Measurements from ENCODE around the gene DGKG.

DGKG gene

DNA sequence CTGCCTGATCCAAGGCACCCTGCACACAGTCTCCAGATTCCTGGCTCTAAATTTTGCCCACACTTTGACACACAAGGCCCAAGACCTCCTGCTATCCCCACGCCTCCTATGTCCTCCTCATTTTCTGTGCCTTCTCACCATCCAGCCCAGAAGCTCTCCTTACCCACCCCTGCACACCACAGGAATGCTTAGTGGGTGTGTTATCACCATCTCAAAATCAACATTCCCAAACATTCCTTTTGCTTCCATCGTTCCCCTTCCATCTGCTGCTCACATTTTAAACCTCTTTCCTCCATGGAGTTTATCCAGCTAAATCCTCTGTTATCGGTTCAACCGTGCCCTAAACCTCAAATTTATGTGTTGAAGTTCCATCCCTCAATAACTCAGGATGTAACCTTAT, 43.9 kb downstream of the DGKG start:
- DNase-seq (ENCODE audit: low spot score) = no peak

GRCh38 chr3:186317478-186317877, 44.6 kb downstream of the DGKG start:
- DNase-seq (ENCODE audit: low spot score) = no peak

DNA sequence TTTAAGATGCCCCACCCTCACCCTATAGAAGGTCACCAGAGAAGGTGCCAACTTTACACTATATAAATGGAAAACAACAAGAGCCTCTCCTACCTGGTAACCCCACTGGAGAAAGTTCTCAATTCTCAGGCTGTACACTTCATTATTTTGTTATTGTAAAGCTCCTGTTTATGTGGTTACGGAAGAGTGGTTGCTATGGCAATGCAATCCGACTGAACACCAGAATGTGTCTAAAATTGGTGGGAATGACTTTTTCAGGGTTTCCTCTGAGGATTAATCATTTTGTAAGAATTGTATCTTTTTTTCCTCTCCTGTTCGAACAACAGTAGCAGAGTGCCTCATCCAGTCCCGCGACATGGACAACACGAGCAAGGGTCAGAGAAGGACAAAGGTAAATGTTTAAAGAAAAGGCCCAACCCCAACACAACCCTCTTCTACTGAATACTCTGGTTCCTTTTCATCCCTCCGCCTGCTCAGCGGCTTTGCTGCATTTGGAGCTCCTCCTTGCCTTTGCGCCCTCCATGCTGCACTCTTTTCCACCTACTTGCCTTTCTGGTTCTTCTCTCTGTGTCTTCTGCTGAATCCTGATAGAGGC, 45.3 kb downstream of the DGKG start:
- no peak for DNase-seq (ENCODE audit: low spot score)

GRCh38 chr3:186315581-186316354, 46.3 kb downstream of the DGKG start:
- no peak for DNase-seq (ENCODE audit: low spot score)

DNA sequence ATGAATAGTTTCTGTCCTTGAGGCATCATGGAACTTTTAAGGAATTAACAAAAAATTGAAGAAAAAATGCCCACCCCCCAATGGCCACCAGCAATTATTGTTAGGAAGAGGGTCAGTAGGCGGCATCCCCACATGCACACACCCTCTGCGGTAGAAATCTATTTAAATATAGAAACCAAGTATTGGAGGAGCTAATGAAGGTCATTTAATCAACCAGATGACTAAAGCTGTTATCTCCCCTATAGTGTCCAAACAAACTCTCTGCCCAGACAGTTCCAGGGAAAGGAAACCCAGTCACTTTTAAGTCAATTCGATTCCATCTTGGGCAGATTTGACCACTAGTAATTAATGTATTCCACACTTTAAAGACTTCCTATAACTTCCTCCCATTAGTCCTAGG, 47.1 kb downstream of the DGKG start:
- DNase-seq (ENCODE audit: low spot score) = no peak

GRCh38 chr3:186311441-186311840, 50.6 kb downstream of the DGKG start:
- no peak for DNase-seq (ENCODE audit: low spot score)

- DNase-seq (ENCODE audit: low spot score) = no peak
These were observed 53.5 kb downstream of the DGKG start for GRCh38 chr3:186308549-186308948.

DNA sequence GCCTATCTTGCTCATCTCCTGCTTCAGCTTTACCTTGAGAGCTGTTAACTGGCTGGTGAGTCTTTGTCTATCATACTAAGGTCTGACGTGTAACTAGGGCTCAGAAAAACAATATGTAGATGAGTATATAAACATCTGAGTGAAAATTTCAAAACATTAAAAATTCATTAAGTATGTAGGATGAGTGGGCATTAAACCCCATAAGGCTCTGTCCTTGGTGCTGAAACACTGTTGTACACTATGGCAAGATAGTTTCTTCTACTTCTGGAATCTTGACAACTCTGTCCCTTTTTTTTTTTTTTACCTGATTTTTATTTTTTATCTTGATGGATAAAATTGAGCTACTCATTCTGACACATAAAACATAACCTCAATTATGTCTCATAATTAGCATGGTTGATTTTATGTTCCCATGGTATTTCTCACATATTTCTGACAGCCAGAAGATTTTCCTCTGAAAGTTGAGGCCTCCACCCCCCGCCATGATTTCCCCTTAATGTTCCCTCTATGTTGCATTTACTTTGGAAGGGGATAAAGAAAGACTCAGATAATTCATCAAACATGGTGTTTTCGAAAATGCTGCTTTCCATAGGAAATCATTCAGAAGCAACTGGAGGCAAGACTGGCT, 54.3 kb downstream of the DGKG start:
- DNase-seq (ENCODE audit: low spot score) = no peak

GRCh38 chr3:186305286-186305685, 56.7 kb downstream of the DGKG start:
- no peak for DNase-seq (ENCODE audit: low spot score)

DNA sequence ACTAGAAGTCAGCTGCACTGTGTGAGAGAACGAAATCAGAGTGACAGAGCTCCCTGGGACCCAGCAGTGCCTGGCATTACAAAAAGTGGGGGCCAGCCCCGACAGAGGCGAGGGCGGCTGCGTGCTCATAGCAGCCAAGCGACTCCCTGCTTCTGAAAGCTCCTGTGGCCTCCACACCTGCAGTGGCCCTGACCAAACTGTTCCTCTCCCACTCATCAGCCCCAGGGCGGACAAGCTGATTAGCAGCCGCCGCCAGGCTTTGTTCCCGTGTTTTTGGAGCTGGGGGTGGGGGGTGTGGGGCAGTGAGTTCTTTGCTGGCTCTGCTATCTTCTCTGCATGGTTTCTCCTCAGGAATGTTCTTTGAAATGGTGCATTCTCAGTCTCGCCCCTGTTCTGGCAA, 58.1 kb downstream of the DGKG start:
- no peak for DNase-seq (ENCODE audit: low spot score)

- no peak for DNase-seq (ENCODE audit: low spot score)
These were observed 62.7 kb downstream of the DGKG start for GRCh38 chr3:186299327-186299726.

- no peak for DNase-seq (ENCODE audit: low spot score)
These were observed 63.2 kb downstream of the DGKG start for GRCh38 chr3:186298876-186299275.

DNA sequence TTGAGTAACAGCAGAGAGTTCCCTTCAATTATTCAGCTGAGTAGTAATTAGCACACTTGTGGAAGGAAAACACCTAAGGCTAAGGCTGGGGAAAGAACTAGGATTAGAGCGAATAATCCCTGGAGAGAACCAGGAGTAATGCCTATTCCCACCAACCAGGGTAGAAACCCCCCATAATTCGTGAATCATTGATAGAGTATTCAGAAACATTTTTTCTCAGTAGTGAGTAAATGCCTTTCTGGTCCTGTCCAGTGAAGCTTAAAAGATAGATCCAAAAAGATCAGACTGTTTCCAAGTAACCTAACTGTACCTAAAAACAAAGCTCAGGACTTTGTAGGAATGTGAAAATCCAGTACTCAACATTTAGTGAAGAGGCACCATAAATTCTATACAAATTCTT, 71.2 kb downstream of the DGKG start:
- DNase-seq (ENCODE audit: low spot score) = no peak

GRCh38 chr3:186287711-186288110, 74.3 kb downstream of the DGKG start:
- DNase-seq (ENCODE audit: low spot score) = no peak

GRCh38 chr3:186286114-186286513, 75.9 kb downstream of the DGKG start:
- DNase-seq (ENCODE audit: low spot score) = no peak

GRCh38 chr3:186284661-186285060, 77.4 kb downstream of the DGKG start:
- no peak for DNase-seq (ENCODE audit: low spot score)

DNA sequence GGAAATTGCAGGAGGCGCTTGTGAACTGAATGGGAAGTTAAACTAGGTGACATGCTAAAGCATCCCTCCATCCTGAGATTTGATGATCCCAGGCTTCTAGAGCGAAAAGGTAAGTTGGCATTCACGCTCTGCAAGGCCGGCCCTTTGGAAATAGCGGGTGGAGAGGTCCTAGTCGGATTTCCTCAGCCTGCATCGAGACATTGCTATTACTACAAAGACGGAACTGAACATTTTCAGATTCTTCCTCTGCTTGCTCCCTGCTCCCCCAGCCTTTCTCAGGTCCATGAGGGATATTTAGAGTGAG, 77.7 kb downstream of the DGKG start:
- no peak for DNase-seq (ENCODE audit: low spot score)

DNA sequence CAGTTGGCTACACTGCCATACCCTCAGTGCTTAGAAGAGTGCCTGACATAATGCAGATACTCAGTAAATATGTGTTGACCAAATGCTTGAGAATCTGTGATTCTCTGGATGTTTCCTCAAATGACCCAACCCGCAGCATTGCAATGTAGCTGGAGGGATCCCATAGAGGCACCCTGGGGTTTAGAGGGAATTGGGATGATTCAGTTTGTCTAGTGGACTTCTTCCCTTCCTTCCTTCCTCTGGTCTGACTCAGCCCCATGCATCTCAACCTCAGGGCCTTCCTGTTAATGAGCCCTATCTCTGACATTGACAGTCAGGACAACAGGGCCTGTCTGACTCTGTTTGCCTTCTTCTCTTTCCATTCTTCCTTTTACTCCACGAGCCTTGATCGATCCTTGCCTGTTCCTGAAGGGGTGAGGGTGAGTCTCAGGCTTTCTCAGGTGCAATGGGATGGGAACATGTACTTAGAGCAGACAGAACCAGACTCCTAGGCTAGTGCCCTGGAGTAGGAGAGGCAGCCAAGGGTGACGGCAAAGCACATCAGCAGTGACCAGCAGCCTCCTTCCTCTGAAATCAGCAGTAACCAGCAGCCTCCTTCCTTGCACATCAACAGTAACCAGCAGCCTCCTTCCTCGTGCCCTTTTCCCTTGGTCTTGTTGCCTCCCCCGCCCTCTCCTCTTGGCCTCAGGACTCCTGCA, 78.2 kb downstream of the DGKG start:
- no peak for DNase-seq (ENCODE audit: low spot score)

DNA sequence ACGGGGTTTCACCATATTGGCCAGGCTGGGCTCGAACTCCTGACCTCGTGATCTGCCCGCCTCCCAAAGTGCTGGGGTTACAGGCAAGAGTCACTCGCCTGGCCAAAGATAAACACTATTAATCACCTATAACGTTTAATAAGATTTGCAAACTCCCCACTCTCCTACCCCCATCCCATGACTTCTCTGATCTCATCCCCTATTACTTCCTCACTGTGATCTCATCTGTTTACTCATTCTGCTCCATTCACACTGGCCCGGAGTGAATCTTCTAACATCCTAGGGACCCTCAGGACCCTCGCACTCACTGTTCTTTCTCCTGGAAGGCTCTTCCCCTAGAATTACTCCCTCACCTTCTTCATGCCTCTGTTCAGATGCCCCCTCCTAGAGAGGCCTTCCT, 78.9 kb downstream of the DGKG start:
- DNase-seq (ENCODE audit: low spot score) = no peak

DNA sequence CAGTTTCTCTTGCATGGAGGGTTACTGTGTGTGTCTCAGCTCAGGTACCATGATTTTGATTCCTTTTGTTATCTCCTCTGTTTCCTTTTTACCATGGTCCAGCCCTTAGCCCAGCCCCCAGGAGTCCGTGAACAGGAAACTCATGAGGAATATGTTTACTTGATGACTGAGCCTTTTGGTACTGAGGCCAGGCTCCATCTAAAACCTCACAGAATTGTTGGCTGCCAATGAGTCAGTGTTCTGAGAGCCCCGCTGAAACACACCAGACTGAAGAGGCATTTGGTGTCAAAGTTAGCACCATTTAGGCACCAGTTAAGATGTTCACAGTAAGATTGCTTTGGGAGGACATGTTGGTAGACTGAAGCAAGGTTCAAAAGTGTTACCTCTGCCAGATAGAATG, 80.9 kb downstream of the DGKG start:
- DNase-seq (ENCODE audit: low spot score) = no peak

DNA sequence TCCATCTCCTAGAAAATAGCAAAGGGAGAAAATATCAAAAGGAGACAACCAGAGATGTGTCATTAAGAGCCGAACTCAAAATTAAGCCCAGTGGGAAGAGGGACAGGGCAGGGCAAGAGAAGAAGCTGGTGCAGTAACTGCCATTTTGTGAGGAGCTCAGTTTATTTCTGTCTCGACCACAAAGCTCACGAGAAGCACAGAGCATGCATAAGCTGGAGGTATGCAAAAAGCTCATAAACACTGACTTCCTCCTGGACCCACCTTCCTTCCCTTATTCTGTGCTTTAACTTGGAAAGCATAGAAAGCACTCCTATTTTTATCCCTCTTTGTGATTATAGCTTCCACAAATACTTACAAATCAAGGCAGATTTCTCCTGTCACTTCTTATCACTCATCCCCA, 81.3 kb downstream of the DGKG start:
- DNase-seq (ENCODE audit: low spot score) = no peak

DNA sequence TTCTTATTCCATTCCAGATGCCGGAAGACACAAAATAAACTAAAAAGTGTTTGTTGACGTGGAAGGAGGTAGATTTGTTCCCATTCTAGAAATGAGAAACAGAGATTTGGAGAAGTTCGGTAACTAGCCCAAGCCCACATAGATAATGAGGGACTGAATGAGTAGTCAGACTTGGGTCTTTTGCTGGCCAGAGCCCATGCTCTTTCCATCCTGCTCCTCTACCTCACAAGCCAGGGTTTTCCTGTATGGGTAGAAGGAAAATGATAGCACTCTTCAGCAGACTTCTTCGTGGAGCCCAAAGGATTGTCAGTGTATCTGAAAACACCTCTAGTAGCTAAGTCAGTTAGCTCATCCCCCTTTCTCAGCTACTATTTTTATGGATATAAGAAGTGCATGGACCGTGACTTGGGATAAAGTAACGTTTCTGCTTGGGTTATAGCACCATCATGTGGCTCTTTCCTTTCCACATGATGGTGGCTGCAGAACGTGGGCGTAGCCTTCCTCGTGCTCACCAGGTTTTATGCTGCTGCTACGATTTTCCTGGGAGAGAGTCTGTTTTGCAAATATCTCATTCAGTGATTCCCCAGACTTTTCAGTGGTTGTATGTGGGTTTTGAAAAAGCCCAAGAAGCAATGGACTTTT, 84.6 kb downstream of the DGKG start:
- DNase-seq (ENCODE audit: low spot score) = no peak

GRCh38 chr3:186275436-186275835, 86.6 kb downstream of the DGKG start:
- no peak for DNase-seq (ENCODE audit: low spot score)

All from CD4-positive, alpha-beta T cell treated with Interleukin-15 for 4 hours (primary cell).